ENCODE measurements around the gene SETD7. TPM values are rescaled to one million over a fixed set of nuclear protein-coding genes. Genes with fewer than 3 reads are reported as not detected.
"Not testable (repeated sequence)": the region's sequence is repeated elsewhere in the genome, so short reads cannot be mapped to it uniquely, and the experiment has no call there.

Gene SETD7
- total RNA-seq, 1 experiment from 2014 or later = 60.4 TPM

DNA sequence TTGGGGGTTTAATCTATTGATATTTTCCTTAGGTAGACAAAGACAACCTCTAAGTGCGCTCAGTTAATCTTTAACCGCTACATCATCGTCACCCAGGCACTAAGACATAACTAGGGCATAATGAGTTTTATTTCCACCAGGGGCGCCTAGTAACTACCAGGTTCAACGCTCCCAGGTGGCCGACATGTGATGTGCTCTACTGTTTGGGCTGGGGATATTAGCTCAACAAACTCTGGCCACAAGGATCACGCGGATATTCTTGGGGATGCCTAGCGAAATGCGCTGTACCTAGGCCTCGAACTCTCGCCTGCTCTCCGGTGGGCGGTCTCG is 103.0 kb downstream of the SETD7 start:
- TF ChIP-seq CTCF (IDR thresholded peaks at IDR 0.05; ENCODE audit: unreplicated experiment) = peak; percentile 39
- POLR2A ChIA-PET = interaction anchor here (0.6 to 7.7 kb wide), 21 partner anchors 8 to 398 kb away, joined by 3 to 70 read pairs (median 5); partner anchors contain the start of genes ELF2, NAA15, NDUFC1 and SETD7
- no TSS peak for BruUV-seq (replicated peaks)
- H3K36me3 Mint-ChIP-seq (ENCODE audit: insufficient read depth, unreplicated experiment) = peaks cover 24% of the 10 kb centered on the region
- CTCF ChIA-PET = interaction anchor here (0.6 to 1.3 kb wide), 9 partner anchors 37 to 281 kb away, joined by 3 to 6 read pairs (median 3); no protein-coding TSS in a partner anchor
- peak overlapping the region; percentile 97 for H3K27ac Mint-ChIP-seq (ENCODE audit: low read depth, unreplicated experiment)
- no peaks in the 10 kb centered on the region for H3K9me3 Mint-ChIP-seq (ENCODE audit: unreplicated experiment)
- no peaks in the 10 kb centered on the region for H3K27me3 Mint-ChIP-seq (ENCODE audit: insufficient read depth, unreplicated experiment)
- peaks cover 41% of the 10 kb centered on the region for H3K4me1 Mint-ChIP-seq (ENCODE audit: insufficient read depth, unreplicated experiment)
- DNase-seq (ENCODE audit: unreplicated experiment) = peak; percentile 82
- intact Hi-C loops (cut with micrococcal nuclease) = loop anchor here (1.0 to 10.0 kb wide), 6 partner anchors 37 to 224 kb away; partner anchors contain the start of genes NAA15, NDUFC1 and SETD7
- H3K4me3 Mint-ChIP-seq (ENCODE audit: unreplicated experiment) = peak overlapping the region; percentile 100

DNA sequence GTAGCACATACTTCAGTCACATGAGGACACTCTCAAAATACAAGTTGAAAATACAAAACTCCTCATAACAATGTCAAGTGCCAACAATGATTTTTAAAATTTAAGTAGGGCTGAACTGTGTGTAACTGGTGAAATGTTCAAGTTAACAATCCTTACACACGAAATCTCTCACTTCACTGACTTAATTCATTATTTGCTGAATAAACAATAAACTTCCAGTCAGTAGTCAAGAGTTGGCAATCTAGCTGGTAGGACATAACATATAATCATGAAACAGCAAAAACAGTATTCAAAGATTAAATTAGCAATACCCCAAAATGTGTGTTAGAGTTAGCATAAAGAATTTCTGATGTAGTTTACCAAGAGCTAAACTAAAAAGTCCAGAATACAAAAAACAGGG is 104.0 kb downstream of the SETD7 start:
- no peak for TF ChIP-seq CTCF (IDR thresholded peaks at IDR 0.05; ENCODE audit: unreplicated experiment)
- peak overlapping the region; percentile 97 for H3K27ac Mint-ChIP-seq (ENCODE audit: low read depth, unreplicated experiment)
- peaks cover 31% of the 10 kb centered on the region for H3K4me1 Mint-ChIP-seq (ENCODE audit: insufficient read depth, unreplicated experiment)
- intact Hi-C loops (cut with micrococcal nuclease) = loop anchor here (2.0 to 10.0 kb wide), 5 partner anchors 79 to 223 kb away; partner anchors contain the start of genes NAA15, NDUFC1 and SETD7
- BruUV-seq (replicated peaks) = no TSS peak
- CTCF ChIA-PET = interaction anchor here (0.6 kb wide), 1 partner anchor 205 kb away, joined by 3 read pairs; no protein-coding TSS in a partner anchor
- DNase-seq (ENCODE audit: unreplicated experiment) = no peak
- no peaks in the 10 kb centered on the region for H3K27me3 Mint-ChIP-seq (ENCODE audit: insufficient read depth, unreplicated experiment)
- POLR2A ChIA-PET = interaction anchor here (0.6 to 7.7 kb wide), 11 partner anchors 8 to 209 kb away, joined by 3 to 70 read pairs (median 3); partner anchors contain the start of genes NAA15, NDUFC1 and SETD7
- peaks cover 24% of the 10 kb centered on the region for H3K36me3 Mint-ChIP-seq (ENCODE audit: insufficient read depth, unreplicated experiment)
- H3K4me3 Mint-ChIP-seq (ENCODE audit: unreplicated experiment) = peak overlapping the region; percentile 100
- no peaks in the 10 kb centered on the region for H3K9me3 Mint-ChIP-seq (ENCODE audit: unreplicated experiment)

GRCh38 chr4:139450586-139450985 is 105.4 kb downstream of the SETD7 start:
- Mint-ChIP-seq H3K36me3 (ENCODE audit: insufficient read depth, unreplicated experiment) (peaks cover 24% of the 10 kb centered on the region), H3K4me1 (ENCODE audit: insufficient read depth, unreplicated experiment) (peaks cover 18% of the 10 kb centered on the region)
- no peak for TF ChIP-seq CTCF (IDR thresholded peaks at IDR 0.05; ENCODE audit: unreplicated experiment)

GRCh38 chr4:139447078-139447477 is 108.9 kb downstream of the SETD7 start:
- DNase-seq (ENCODE audit: unreplicated experiment); H3K27me3 Mint-ChIP-seq (ENCODE audit: insufficient read depth, unreplicated experiment); H3K4me3 Mint-ChIP-seq (ENCODE audit: unreplicated experiment); H3K9me3 Mint-ChIP-seq (ENCODE audit: unreplicated experiment); POLR2A ChIA-PET; CTCF ChIA-PET; BruUV-seq (replicated peaks); H3K27ac Mint-ChIP-seq (ENCODE audit: low read depth, unreplicated experiment); intact Hi-C loops (cut with micrococcal nuclease): not testable (repeated sequence)
- Mint-ChIP-seq H3K36me3 (ENCODE audit: insufficient read depth, unreplicated experiment) (peaks cover 17% of the 10 kb centered on the region), H3K4me1 (ENCODE audit: insufficient read depth, unreplicated experiment) (peaks cover 10% of the 10 kb centered on the region)

More at GRCh38 chr4:139450586-139450985, 105.4 kb downstream of the SETD7 start:
- ChIA-PET POLR2A (interaction anchor here (1.1 to 7.7 kb wide), 3 partner anchors 13 to 128 kb away, joined by 3 to 70 read pairs (median 4); no protein-coding TSS in a partner anchor), CTCF (no interaction called here)
- no peak overlapping the region for H3K27ac Mint-ChIP-seq (ENCODE audit: low read depth, unreplicated experiment)
- H3K27me3 Mint-ChIP-seq (ENCODE audit: insufficient read depth, unreplicated experiment) = no peaks in the 10 kb centered on the region
- no peaks in the 10 kb centered on the region for H3K9me3 Mint-ChIP-seq (ENCODE audit: unreplicated experiment)
- BruUV-seq (replicated peaks) = no TSS peak
- no peak for DNase-seq (ENCODE audit: unreplicated experiment)
- H3K4me3 Mint-ChIP-seq (ENCODE audit: unreplicated experiment) = no peak overlapping the region
- intact Hi-C loops (cut with micrococcal nuclease) = loop anchor here (5.0 to 10.0 kb wide), 3 partner anchors 104 to 202 kb away; partner anchors contain the start of genes NAA15, NDUFC1 and SETD7

Other genes starting within 250 kb of the SETD7 start
- 6.3 and 6.4 TPM in 2 replicates for gene RAB33B, start 102.1 kb downstream of the SETD7 start, total RNA-seq (2022)
- gene MGST2, start 109.6 kb upstream of the SETD7 start, total RNA-seq (2022) = 27.5 and 41.5 TPM in 2 replicates

Measured in MCF 10A (cell line).